ENCODE measurements around the gene CNTNAP2.

The CNTNAP2 gene

GRCh38 chr7:146411975-146412374 lies 295.4 kb downstream of the CNTNAP2 start:
- H3K79me2 ChIP-seq (ENCODE audit: control insufficient read depth, insufficient read depth, low read length, unreplicated experiment): no peaks in the 10 kb centered on the region
- no peaks in the 10 kb centered on the region for H3K36me3 ChIP-seq (ENCODE audit: insufficient read depth, low read length)
- no peaks in the 10 kb centered on the region for H3K4me1 ChIP-seq (ENCODE audit: control insufficient read depth, insufficient read depth, low read length, unreplicated experiment)
- H3K27me3 ChIP-seq (ENCODE audit: insufficient read depth, low read length): no peaks in the 10 kb centered on the region
- H2AFZ ChIP-seq (ENCODE audit: low read length, unreplicated experiment): no peak overlapping the region
- H3K27ac ChIP-seq (ENCODE audit: low read depth, low read length): no peak overlapping the region
- no peak overlapping the region for H3K4me3 ChIP-seq (ENCODE audit: low read depth, low read length)

GRCh38 chr7:146412781-146413180 lies 296.2 kb downstream of the CNTNAP2 start:
- Histone ChIP-seq H3K79me2 (ENCODE audit: control insufficient read depth, insufficient read depth, low read length, unreplicated experiment) (no peaks in the 10 kb centered on the region), H3K4me1 (ENCODE audit: control insufficient read depth, insufficient read depth, low read length, unreplicated experiment) (no peaks in the 10 kb centered on the region), H2AFZ (ENCODE audit: low read length, unreplicated experiment) (no peak overlapping the region), H3K27me3 (ENCODE audit: insufficient read depth, low read length) (no peaks in the 10 kb centered on the region), H3K36me3 (ENCODE audit: insufficient read depth, low read length) (no peaks in the 10 kb centered on the region), H3K4me3 (ENCODE audit: low read depth, low read length) (no peak overlapping the region), H3K27ac (ENCODE audit: low read depth, low read length) (no peak overlapping the region)

DNA sequence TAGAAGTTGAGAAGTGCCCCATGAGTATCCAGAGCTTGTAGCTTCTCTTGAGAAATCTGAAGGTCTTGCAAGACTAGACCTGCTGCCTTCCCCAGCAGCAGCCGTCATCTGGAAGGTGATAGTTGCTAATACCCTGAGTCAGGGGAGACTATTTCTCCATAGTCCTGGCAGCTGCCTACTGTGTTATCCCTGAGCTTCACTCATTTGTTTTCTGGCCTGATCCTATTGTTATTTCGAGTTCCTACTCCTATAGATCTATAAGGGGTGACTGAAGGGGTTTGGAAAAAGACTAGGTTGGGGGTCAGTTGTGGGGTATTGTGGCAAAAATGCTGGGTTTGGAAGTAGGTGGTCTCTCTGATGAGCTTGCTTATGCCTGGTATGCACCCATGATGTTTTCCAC lies 297.8 kb downstream of the CNTNAP2 start:
- H3K4me1 ChIP-seq (ENCODE audit: control insufficient read depth, insufficient read depth, low read length, unreplicated experiment): no peaks in the 10 kb centered on the region
- no peaks in the 10 kb centered on the region for H3K36me3 ChIP-seq (ENCODE audit: insufficient read depth, low read length)
- H2AFZ ChIP-seq (ENCODE audit: low read length, unreplicated experiment): no peak overlapping the region
- H3K4me3 ChIP-seq (ENCODE audit: low read depth, low read length): no peak overlapping the region
- no peak overlapping the region for H3K27ac ChIP-seq (ENCODE audit: low read depth, low read length)
- H3K27me3 ChIP-seq (ENCODE audit: insufficient read depth, low read length): no peaks in the 10 kb centered on the region
- no peaks in the 10 kb centered on the region for H3K79me2 ChIP-seq (ENCODE audit: control insufficient read depth, insufficient read depth, low read length, unreplicated experiment)

- no peaks in the 10 kb centered on the region for H3K27me3 ChIP-seq (ENCODE audit: insufficient read depth, low read length)
- no peak overlapping the region for H3K4me3 ChIP-seq (ENCODE audit: low read depth, low read length)
- H3K79me2 ChIP-seq (ENCODE audit: control insufficient read depth, insufficient read depth, low read length, unreplicated experiment): no peaks in the 10 kb centered on the region
- H3K27ac ChIP-seq (ENCODE audit: low read depth, low read length): no peak overlapping the region
- no peaks in the 10 kb centered on the region for H3K4me1 ChIP-seq (ENCODE audit: control insufficient read depth, insufficient read depth, low read length, unreplicated experiment)
- H2AFZ ChIP-seq (ENCODE audit: low read length, unreplicated experiment): no peak overlapping the region
- H3K36me3 ChIP-seq (ENCODE audit: insufficient read depth, low read length): no peaks in the 10 kb centered on the region
Measured at GRCh38 chr7:146414937-146415336, 298.3 kb downstream of the CNTNAP2 start.

DNA sequence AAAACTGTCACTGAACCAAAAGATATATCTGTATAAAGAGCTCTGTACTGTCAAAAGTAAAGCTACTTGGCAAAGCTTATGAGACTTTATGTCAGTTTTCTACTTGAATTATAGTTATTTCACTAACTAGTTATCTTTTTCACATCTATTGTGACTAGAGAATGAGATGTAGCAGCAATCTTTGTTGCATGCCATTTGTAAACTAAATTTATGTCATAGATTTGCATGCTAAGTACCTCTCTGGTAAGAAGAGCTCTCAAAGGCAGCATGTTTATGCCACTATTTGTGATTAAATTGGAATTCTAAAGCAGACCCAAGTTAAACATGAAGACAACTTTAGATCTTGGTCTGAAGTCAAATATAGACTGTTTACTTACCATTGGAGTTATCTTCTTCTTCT lies 300.6 kb downstream of the CNTNAP2 start:
- Histone ChIP-seq H3K36me3 (ENCODE audit: insufficient read depth, low read length) (no peaks in the 10 kb centered on the region), H3K4me1 (ENCODE audit: control insufficient read depth, insufficient read depth, low read length, unreplicated experiment) (no peaks in the 10 kb centered on the region), H3K27ac (ENCODE audit: low read depth, low read length) (no peak overlapping the region), H2AFZ (ENCODE audit: low read length, unreplicated experiment) (no peak overlapping the region), H3K79me2 (ENCODE audit: control insufficient read depth, insufficient read depth, low read length, unreplicated experiment) (no peaks in the 10 kb centered on the region), H3K4me3 (ENCODE audit: low read depth, low read length) (no peak overlapping the region), H3K27me3 (ENCODE audit: insufficient read depth, low read length) (no peaks in the 10 kb centered on the region)

DNA sequence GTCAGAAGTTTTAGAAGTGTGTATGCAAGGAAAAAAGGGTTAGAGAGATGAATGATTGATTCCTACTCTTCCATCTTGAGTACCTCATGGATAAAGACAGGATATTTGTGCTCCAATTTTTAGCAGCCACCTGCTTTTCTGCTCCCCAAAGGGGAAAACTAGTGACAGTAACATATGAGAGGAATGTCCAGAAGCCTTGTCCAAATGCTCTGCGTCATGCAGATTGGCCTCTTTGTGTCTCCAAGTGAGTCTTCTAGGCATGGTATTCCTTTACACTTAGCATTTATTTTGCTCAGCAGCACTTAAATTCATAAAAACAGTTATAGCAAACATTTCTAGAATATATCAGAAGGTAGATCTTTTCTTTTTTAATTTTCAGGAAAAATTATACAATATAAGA lies 306.8 kb downstream of the CNTNAP2 start:
- Histone ChIP-seq H3K4me3 (ENCODE audit: low read depth, low read length) (no peak overlapping the region), H2AFZ (ENCODE audit: low read length, unreplicated experiment) (no peak overlapping the region), H3K27ac (ENCODE audit: low read depth, low read length) (no peak overlapping the region), H3K79me2 (ENCODE audit: control insufficient read depth, insufficient read depth, low read length, unreplicated experiment) (no peaks in the 10 kb centered on the region), H3K36me3 (ENCODE audit: insufficient read depth, low read length) (no peaks in the 10 kb centered on the region), H3K4me1 (ENCODE audit: control insufficient read depth, insufficient read depth, low read length, unreplicated experiment) (no peaks in the 10 kb centered on the region), H3K27me3 (ENCODE audit: insufficient read depth, low read length) (no peaks in the 10 kb centered on the region)

GRCh38 chr7:146424084-146424483 lies 307.5 kb downstream of the CNTNAP2 start:
- no peaks in the 10 kb centered on the region for H3K4me1 ChIP-seq (ENCODE audit: control insufficient read depth, insufficient read depth, low read length, unreplicated experiment)
- H3K27me3 ChIP-seq (ENCODE audit: insufficient read depth, low read length): no peaks in the 10 kb centered on the region
- no peak overlapping the region for H3K4me3 ChIP-seq (ENCODE audit: low read depth, low read length)
- H3K36me3 ChIP-seq (ENCODE audit: insufficient read depth, low read length): no peaks in the 10 kb centered on the region
- no peak overlapping the region for H3K27ac ChIP-seq (ENCODE audit: low read depth, low read length)
- H3K79me2 ChIP-seq (ENCODE audit: control insufficient read depth, insufficient read depth, low read length, unreplicated experiment): no peaks in the 10 kb centered on the region
- H2AFZ ChIP-seq (ENCODE audit: low read length, unreplicated experiment): no peak overlapping the region

GRCh38 chr7:146433501-146433900 lies 316.9 kb downstream of the CNTNAP2 start:
- Histone ChIP-seq H3K27ac (ENCODE audit: low read depth, low read length) (no peak overlapping the region), H3K79me2 (ENCODE audit: control insufficient read depth, insufficient read depth, low read length, unreplicated experiment) (no peaks in the 10 kb centered on the region), H2AFZ (ENCODE audit: low read length, unreplicated experiment) (no peak overlapping the region), H3K4me3 (ENCODE audit: low read depth, low read length) (no peak overlapping the region), H3K27me3 (ENCODE audit: insufficient read depth, low read length) (no peaks in the 10 kb centered on the region), H3K4me1 (ENCODE audit: control insufficient read depth, insufficient read depth, low read length, unreplicated experiment) (no peaks in the 10 kb centered on the region), H3K36me3 (ENCODE audit: insufficient read depth, low read length) (no peaks in the 10 kb centered on the region)

- no peak overlapping the region for H2AFZ ChIP-seq (ENCODE audit: low read length, unreplicated experiment)
Measured at GRCh38 chr7:146443102-146443501, 326.5 kb downstream of the CNTNAP2 start.

GRCh38 chr7:146449625-146450024 lies 333.0 kb downstream of the CNTNAP2 start:
- no peaks in the 10 kb centered on the region for H3K79me2 ChIP-seq (ENCODE audit: control insufficient read depth, insufficient read depth, low read length, unreplicated experiment)
- no peak overlapping the region for H3K27ac ChIP-seq (ENCODE audit: low read depth, low read length)
- H3K27me3 ChIP-seq (ENCODE audit: insufficient read depth, low read length): no peaks in the 10 kb centered on the region
- H2AFZ ChIP-seq (ENCODE audit: low read length, unreplicated experiment): no peak overlapping the region
- no peak overlapping the region for H3K4me3 ChIP-seq (ENCODE audit: low read depth, low read length)
- H3K4me1 ChIP-seq (ENCODE audit: control insufficient read depth, insufficient read depth, low read length, unreplicated experiment): no peaks in the 10 kb centered on the region
- no peaks in the 10 kb centered on the region for H3K36me3 ChIP-seq (ENCODE audit: insufficient read depth, low read length)

More at GRCh38 chr7:146443102-146443501, 326.5 kb downstream of the CNTNAP2 start:
- H3K27me3 ChIP-seq (ENCODE audit: insufficient read depth, low read length): no peaks in the 10 kb centered on the region
- no peak overlapping the region for H3K27ac ChIP-seq (ENCODE audit: low read depth, low read length)
- no peak overlapping the region for H3K4me3 ChIP-seq (ENCODE audit: low read depth, low read length)
- no peaks in the 10 kb centered on the region for H3K79me2 ChIP-seq (ENCODE audit: control insufficient read depth, insufficient read depth, low read length, unreplicated experiment)
- no peaks in the 10 kb centered on the region for H3K4me1 ChIP-seq (ENCODE audit: control insufficient read depth, insufficient read depth, low read length, unreplicated experiment)
- no peaks in the 10 kb centered on the region for H3K36me3 ChIP-seq (ENCODE audit: insufficient read depth, low read length)

GRCh38 chr7:146455091-146455655 lies 338.6 kb downstream of the CNTNAP2 start:
- H3K27ac ChIP-seq (ENCODE audit: low read depth, low read length): no peak overlapping the region
- H3K79me2 ChIP-seq (ENCODE audit: control insufficient read depth, insufficient read depth, low read length, unreplicated experiment): no peaks in the 10 kb centered on the region
- H3K27me3 ChIP-seq (ENCODE audit: insufficient read depth, low read length): no peaks in the 10 kb centered on the region
- no peak overlapping the region for H2AFZ ChIP-seq (ENCODE audit: low read length, unreplicated experiment)
- H3K4me3 ChIP-seq (ENCODE audit: low read depth, low read length): no peak overlapping the region
- no peaks in the 10 kb centered on the region for H3K36me3 ChIP-seq (ENCODE audit: insufficient read depth, low read length)
- no peaks in the 10 kb centered on the region for H3K4me1 ChIP-seq (ENCODE audit: control insufficient read depth, insufficient read depth, low read length, unreplicated experiment)
